Nucleus accumbens (tissue), 56 donors: ENCODE data around the gene CCN6.
"Not testable (repeated sequence)": the region's sequence is repeated elsewhere in the genome, so short reads cannot be mapped to it uniquely, and the experiment has no call there.

Experiments
- DNase-seq, 56 donors: peaks; one replicate each; lab custom pipeline; 2025; lab: John Stamatoyannopoulos, UW

Gene CCN6

GRCh38 chr6:112049026-112049799 lies 4.7 kb upstream of the CCN6 start:
- no peak for DNase-seq

- no peak for DNase-seq
Observed at GRCh38 chr6:112049996-112050395, 3.9 kb upstream of the CCN6 start.

- DNase-seq: no peak
Observed at GRCh38 chr6:112050429-112050828, 3.5 kb upstream of the CCN6 start.

DNA sequence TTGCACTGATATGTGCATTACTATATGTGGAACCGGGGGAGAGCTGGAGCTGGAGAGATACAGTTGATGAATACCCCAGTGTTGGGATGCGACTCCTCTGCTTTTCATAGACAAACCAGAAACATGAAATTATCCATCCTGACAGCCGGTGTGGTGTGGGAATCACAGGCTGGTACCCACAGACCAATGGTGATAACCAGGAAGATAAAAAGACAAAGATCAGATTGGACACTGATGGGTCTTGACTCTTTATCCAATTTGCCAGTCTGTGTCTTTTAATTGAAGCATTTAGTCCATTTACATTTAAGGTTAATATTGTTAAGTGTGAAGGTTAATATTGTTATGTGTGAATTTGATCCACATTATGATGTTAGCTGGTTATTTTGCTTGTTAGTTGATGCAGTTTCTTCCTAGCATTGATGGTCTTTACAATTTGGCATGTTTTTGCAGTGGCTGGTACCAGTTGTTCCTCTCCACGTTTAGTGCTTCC lies 2.6 kb upstream of the CCN6 start:
- not testable (repeated sequence) for DNase-seq

GRCh38 chr6:112054555-112055190 lies 769 bp downstream of the CCN6 start:
- no peak for DNase-seq

- no peak for DNase-seq
Observed at GRCh38 chr6:112058243-112059032, 4.5 kb downstream of the CCN6 start.

- DNase-seq: no peak
Observed at GRCh38 chr6:112061605-112062004, 7.7 kb downstream of the CCN6 start.

- no peak for DNase-seq
Observed at GRCh38 chr6:112062966-112063365, 9.1 kb downstream of the CCN6 start.

DNA sequence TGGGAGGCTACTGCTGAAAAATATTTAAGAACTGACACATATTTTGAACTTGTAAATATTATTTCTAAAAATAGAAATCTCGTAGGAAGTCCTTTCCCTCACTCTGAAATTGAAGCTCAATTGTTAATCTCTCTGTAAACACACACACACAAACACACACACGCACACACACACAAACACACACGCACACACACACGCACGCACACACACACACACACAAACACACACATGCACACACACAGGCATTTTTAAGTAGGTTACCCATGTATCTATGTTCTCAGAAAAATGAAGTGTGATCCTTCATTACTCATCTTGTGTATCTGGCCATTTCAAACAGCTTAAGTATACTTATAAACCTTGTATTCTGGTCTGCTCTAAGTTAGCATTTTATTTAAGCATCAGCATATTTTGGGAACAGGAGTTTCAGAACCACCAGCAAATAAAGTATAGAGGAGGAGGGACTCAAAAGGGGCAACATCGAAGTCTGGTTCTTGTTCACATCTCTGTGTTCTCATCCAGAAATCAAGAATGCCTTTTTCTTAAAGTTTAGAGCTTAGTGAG lies 11.6 kb downstream of the CCN6 start:
- DNase-seq: no peak

DNA sequence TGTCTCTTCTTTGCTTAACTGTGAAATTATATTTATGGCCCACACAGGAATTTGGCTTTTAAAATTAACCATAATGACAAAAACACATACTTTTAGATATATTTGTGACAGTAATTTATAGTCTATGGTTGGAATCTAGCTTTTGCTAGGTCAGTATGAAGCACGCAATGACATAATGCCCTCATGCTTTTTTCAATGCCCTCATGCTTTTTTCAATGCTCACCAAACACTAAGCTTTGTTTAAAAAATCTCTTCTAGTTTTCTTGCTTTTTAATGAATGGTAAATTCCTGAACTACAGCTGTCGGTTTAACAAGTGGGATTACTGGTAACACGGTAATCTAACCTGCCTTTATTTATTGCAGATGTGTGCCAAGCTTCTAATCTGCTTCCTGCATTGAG lies 12.7 kb downstream of the CCN6 start:
- DNase-seq: no peak

- no peak for DNase-seq
Observed at GRCh38 chr6:112081569-112081968, 27.7 kb downstream of the CCN6 start.

DNA sequence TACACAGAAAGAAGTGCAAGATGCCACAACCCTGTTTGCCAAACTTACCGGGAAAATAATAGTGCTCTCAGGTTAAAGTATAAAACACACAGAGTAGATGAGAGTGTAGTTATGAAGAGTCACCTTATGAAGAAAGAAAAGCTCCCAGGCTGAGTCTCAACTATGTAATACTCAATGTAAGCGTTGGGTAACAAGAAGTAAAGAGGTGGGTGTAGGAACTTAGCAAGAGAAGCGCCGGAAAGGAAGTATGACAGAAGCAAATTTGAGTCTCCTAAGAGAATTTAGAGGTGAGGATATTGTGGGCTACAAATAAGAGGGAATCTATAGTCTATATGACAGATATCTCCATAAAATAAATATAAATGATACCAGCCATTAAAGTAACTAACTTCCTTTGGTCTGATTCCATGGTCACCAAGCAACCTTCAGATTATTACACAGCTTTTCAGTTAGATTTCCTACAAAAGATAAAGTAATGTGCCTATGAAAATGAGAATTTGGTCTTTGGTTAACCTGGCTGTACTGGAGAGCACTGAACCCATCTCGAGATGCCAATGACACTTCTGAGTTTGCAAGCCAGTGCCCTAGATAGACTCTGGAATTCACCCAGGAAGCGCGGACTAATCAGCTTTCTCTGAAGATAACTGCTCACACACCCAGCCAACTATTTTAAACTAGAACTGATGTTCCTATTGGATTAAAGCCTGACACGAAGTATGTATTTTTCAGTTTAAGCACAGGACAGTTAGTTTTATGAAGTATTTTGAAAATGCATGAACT lies 31.6 kb downstream of the CCN6 start:
- DNase-seq: no peak

DNA sequence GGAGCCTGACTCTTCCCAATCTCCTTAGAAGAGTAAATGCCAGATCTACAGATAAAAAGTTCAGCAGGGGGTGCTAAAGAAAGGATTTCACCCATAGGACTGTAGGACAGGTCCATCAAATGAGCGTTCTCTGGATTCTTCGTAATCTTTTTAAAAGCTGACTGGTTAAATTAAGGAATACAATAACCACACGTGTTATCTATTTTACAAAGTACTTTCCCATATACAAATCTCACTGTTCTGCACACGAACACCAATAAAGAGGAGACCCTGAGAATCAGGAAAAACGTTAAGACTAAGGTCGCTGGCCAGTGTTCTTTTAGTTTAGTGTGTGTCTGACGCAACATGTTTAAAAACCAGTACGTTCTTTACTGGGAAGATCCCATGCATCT lies 32.8 kb downstream of the CCN6 start:
- DNase-seq: no peak

GRCh38 chr6:112087136-112087911 lies 33.4 kb downstream of the CCN6 start, which contains the start of the genes FAM229B and TUBE1:
Gene FAM229B (plus strand): TSS chr6:112087591. CDS start chr6:112099284, 11,693 bp downstream.
Gene TUBE1 (minus strand): TSS chr6:112087482. CDS start chr6:112087434, 48 bp downstream.
- DNase-seq: peak; percentile 46 to 97 (median 88)

GRCh38 chr6:112087916-112088315 lies 34.0 kb downstream of the CCN6 start:
- no peak for DNase-seq

GRCh38 chr6:112096901-112097300 lies 43.0 kb downstream of the CCN6 start:
- DNase-seq: no peak

- DNase-seq: no peak
Observed at GRCh38 chr6:112100561-112100960, 46.7 kb downstream of the CCN6 start.

DNA sequence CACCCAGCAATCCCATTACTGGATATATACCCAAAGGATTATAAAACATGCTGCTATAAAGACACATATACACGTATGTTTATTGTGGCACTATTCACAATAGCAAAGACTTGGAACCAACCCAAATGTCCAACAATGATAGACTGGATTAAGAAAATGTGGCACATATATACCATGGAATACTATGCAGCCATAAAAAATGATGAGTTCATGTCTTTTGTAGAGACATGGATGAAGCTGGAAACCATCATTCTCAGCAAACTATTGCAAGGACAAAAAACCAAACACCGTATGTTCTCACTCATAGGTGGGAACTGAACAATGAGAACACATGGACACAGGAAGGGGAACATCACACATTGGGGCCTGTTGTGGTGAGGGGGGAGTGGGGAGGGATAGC lies 52.1 kb downstream of the CCN6 start:
- DNase-seq: not testable (repeated sequence)

DNA sequence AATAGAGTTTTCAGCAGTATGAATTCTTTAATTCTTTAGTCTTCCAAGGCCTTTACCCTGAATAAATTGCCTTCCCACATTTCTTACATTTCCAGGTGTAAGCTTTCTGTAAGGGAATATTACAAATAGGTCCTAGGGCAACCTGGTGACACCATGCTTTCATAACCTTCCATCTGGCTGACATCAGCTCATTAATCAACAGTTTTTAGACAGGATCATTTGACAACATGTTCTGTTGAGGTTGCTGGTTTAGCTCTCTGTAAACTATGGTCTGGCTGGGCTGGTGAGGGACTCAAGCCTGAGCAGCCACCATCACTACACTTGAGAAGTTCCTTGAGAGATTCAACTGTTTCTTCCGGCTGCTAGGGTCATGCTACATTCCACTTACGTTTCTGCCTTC lies 52.7 kb downstream of the CCN6 start:
- DNase-seq: no peak
